OCI-LY7 (cell line): Measurements from ENCODE around the gene PPT2. TPM values are rescaled to one million over a fixed set of nuclear protein-coding genes. Genes with fewer than 3 reads are reported as not detected.
A peak's percentile ranks its signal among the peaks of the same experiment; 100 is the strongest.

Experiments used
- BruUV-seq: library from RNA; stranded (reverse); fragments of 400-500 nt; replicated peaks from 2 replicates; lab custom pipeline; 2021; lab: Mats Ljungman, UMichigan
- CTCF ChIA-PET: fragments of 300-600 bp; sonication (Branson Sonifier 250); formaldehyde crosslinking; loops from one replicate; lab custom pipeline; 2022; ENCODE audit warnings: antibody characterized with exemption; ENCODE audit not compliant: unreplicated experiment; lab: Charles Lee
- POLR2A ChIA-PET: fragments of 300-600 bp; sonication (Branson Sonifier 250); formaldehyde crosslinking; loops from one replicate; lab custom pipeline; 2022; ENCODE audit warnings: antibody characterized with exemption; lab: Charles Lee
- DNase-seq: peaks from one replicate; pipeline ENCODE4 v3.0.0-alpha.2; 2015; ENCODE audit warnings: low spot score
- H2AFZ ChIP-seq: fragments of 200-600 bp; sonication (generic), shearing (Covaris generic); 2 replicates; pipeline ENCODE4 v1.6.1; 2014; ENCODE audit warnings: mild to moderate bottlenecking, antibody characterized with exemption, low read length, moderate library complexity
- H3K27ac ChIP-seq: fragments of 200-600 bp; sonication (generic); 2 replicates; pipeline ENCODE4 v1.5.1; 2014; ENCODE audit warnings: mixed run types, low read depth, mild to moderate bottlenecking, moderate library complexity, low read length, inconsistent platforms; ENCODE audit not compliant: poor library complexity, severe bottlenecking
- H3K36me3 ChIP-seq: fragments of 200-600 bp; sonication (generic); 2 replicates; pipeline ENCODE4 v1.6.1; 2014; ENCODE audit warnings: mild to moderate bottlenecking, antibody characterized with exemption, low read length, moderate library complexity, mixed read lengths; ENCODE audit not compliant: insufficient read depth
- H3K4me1 ChIP-seq: fragments of 200-600 bp; sonication (generic); 2 replicates; pipeline ENCODE4 v1.5.1; 2014; ENCODE audit warnings: mild to moderate bottlenecking, low read length; ENCODE audit not compliant: insufficient read depth, poor library complexity, severe bottlenecking
- H3K4me2 ChIP-seq: fragments of 200-600 bp; sonication (generic); 2 replicates; pipeline ENCODE4 v1.6.1; 2014; ENCODE audit warnings: mild to moderate bottlenecking, low read length
- H3K4me3 ChIP-seq: fragments of 200-600 bp; sonication (generic); 2 replicates; pipeline ENCODE4 v1.5.1; 2014; ENCODE audit warnings: mild to moderate bottlenecking, low read depth, low read length; ENCODE audit not compliant: poor library complexity, severe bottlenecking
- H3K79me2 ChIP-seq: fragments of 200-600 bp; sonication (generic); 2 replicates; pipeline ENCODE4 v1.6.1; 2016; ENCODE audit warnings: low read depth, mild to moderate bottlenecking, low read length, moderate library complexity, mixed read lengths; ENCODE audit not compliant: insufficient read depth
- H3K9me2 ChIP-seq: fragments of 200-600 bp; sonication (generic); 2 replicates; pipeline ENCODE4 v1.6.1; 2016; ENCODE audit warnings: mild to moderate bottlenecking, low read length, mixed read lengths; ENCODE audit not compliant: insufficient read depth
- H3K9me3 ChIP-seq: fragments of 200-600 bp; sonication (generic); 2 replicates; pipeline ENCODE4 v1.6.1; 2014; ENCODE audit warnings: mild to moderate bottlenecking, mixed run types, low read length, mixed read lengths
- H4K20me1 ChIP-seq: fragments of 200-600 bp; sonication (generic); 2 replicates; pipeline ENCODE4 v1.6.1; 2014; ENCODE audit warnings: mild to moderate bottlenecking, antibody characterized with exemption, low read length, moderate library complexity, mixed read lengths; ENCODE audit not compliant: insufficient read depth
- CTCF ChIP-seq: fragments of 200-600 bp; sonication (generic); conservative IDR thresholded peaks from 2 replicates; pipeline ENCODE4 v1.5.1; 2014; ENCODE audit warnings: mild to moderate bottlenecking, antibody characterized with exemption, low read length, moderate library complexity, mixed read lengths
- EZH2phosphoT487 ChIP-seq: fragments of 200-600 bp; sonication (generic); IDR thresholded peaks from 2 replicates; pipeline ENCODE4 v1.6.1; 2018; ENCODE audit warnings: low read depth, borderline replicate concordance, mild to moderate bottlenecking, mixed run types, antibody characterized with exemption, low read length, moderate library complexity, mixed read lengths
- intact Hi-C: fragments of 100-400 bp; cut with micrococcal nuclease; formaldehyde crosslinking; loops from one replicate; pipeline ENCODE4 v1.10.0; 2022; ENCODE audit not compliant: unreplicated experiment
- total RNA-seq, 2 experiments: library from RNA; depleted of rRNA in 1 of 2; stranded (reverse); fragments of >200 nt in 1 of 2; shearing (Covaris generic) in 1 of 2; gene quantifications; 2 replicates each; pipeline ENCODE4 v1.2.3, GENCODE V29; 2014 to 2022

The PPT2 gene
- total RNA-seq, 2 experiments from 2014 or later: 39.0 to 111 TPM

DNA sequence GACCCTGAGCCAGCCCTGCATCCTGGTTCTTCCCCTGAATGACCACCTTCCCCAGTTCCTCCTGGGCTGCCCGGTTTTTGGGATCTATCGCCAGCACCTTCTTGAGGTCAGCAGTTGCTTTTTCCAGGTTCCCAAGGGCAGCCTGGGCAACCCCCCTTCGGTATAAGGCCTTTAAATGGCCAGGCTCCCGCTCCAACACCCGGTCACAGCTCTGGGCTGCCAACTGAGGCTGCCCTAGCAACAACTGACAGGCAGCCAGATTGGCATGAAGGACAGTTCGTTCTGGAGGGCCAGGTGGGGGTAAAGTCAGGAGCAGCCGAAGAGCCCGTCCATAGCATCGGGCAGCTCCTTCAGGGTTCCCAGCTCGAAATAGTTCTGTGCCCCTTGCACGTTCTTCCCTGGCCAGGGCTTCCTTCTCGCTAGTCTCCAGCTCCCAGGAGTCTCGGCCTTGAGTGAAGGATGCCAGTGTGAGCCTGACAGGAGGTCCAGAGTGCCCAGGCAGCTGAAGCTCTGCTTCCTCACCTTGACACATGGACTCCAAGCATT lies 25.1 kb upstream of the PPT2 start:
- Histone ChIP-seq H4K20me1 (no peaks in the 10 kb centered on the region), H3K9me2 (no peaks in the 10 kb centered on the region), H3K36me3 (peaks cover 27% of the 10 kb centered on the region), H3K4me1 (peaks cover 29% of the 10 kb centered on the region), H3K79me2 (peaks cover 30% of the 10 kb centered on the region; the same call in 1 of the 2 replicates), H2AFZ (peak overlapping the region; percentile 5; the same call in 1 of the 2 replicates), H3K27ac (peak overlapping the region; percentile 44), H3K4me2 (peak overlapping the region; percentile 97), H3K9me3 (no peaks in the 10 kb centered on the region), H3K4me3 (peak overlapping the region; percentile 79)
- intact Hi-C loops: no loop called here
- no TSS peak for BruUV-seq
- DNase-seq: no peak
- TF ChIP-seq CTCF: no peak
- TF ChIP-seq EZH2phosphoT487: no peak
- ChIA-PET POLR2A (interaction anchor here (0.6 to 1.8 kb wide), 4 partner anchors 49 to 314 kb away, joined by 3 to 5 read pairs (median 4); partner anchors contain the start of gene GPSM3), CTCF (interaction anchor here (1.5 kb wide), 1 partner anchor 10 kb away, joined by 7 read pairs; no protein-coding TSS in a partner anchor)

- Histone ChIP-seq H3K4me2 (peak overlapping the region; percentile 97), H4K20me1 (no peaks in the 10 kb centered on the region), H3K9me2 (no peaks in the 10 kb centered on the region), H3K9me3 (no peaks in the 10 kb centered on the region), H3K36me3 (peaks cover 21% of the 10 kb centered on the region), H3K79me2 (peaks cover 30% of the 10 kb centered on the region; the same call in 1 of the 2 replicates), H3K4me3 (peak overlapping the region; percentile 79), H3K27ac (peak overlapping the region; percentile 27), H2AFZ (peak overlapping the region; percentile 77), H3K4me1 (peaks cover 29% of the 10 kb centered on the region)
- no peak for DNase-seq
- TSS peak; percentile 45 for BruUV-seq
- intact Hi-C loops: loop anchor here (1.0 kb wide), 1 partner anchor 25 kb away; the partner anchor contains the start of gene PPT2
- CTCF ChIA-PET: no interaction called here
- POLR2A ChIA-PET: interaction anchor here (0.6 to 1.8 kb wide), 5 partner anchors 11 to 657 kb away, joined by 3 to 5 read pairs (median 3); partner anchors contain the start of gene GPSM3
- TF ChIP-seq EZH2phosphoT487 (no peak), CTCF (no peak)
Observed at GRCh38 chr6:32129297-32130088, 24.4 kb upstream of the PPT2 start.
